ENCODE results near the gene SCARB2.

DNA sequence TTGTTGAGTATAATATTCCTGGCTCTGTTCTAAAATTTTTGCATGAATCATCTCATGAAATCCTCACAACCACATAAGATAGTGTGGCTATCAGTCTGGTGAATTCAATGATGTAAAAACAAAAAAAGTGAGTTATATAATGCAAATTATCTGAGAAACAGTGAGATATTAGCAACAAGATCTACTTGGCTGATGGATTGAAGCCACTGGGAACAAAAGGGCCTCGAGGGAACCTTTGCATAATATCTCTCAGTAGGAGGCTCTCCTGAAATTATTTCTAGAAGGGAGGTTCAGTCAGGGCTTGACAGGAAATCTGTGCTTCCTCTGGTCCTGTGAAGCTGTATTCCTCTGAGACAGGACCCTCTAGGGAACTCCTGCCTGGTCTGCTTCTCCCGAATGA, 35.3 kb downstream of the SCARB2 start:
- TF ChIP-seq, protein P1, sequence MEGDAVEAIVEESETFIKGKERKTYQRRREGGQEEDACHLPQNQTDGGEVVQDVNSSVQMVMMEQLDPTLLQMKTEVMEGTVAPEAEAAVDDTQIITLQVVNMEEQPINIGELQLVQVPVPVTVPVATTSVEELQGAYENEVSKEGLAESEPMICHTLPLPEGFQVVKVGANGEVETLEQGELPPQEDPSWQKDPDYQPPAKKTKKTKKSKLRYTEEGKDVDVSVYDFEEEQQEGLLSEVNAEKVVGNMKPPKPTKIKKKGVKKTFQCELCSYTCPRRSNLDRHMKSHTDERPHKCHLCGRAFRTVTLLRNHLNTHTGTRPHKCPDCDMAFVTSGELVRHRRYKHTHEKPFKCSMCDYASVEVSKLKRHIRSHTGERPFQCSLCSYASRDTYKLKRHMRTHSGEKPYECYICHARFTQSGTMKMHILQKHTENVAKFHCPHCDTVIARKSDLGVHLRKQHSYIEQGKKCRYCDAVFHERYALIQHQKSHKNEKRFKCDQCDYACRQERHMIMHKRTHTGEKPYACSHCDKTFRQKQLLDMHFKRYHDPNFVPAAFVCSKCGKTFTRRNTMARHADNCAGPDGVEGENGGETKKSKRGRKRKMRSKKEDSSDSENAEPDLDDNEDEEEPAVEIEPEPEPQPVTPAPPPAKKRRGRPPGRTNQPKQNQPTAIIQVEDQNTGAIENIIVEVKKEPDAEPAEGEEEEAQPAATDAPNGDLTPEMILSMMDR (optimal IDR thresholded peaks at IDR 0.05 in 1 of 3, IDR thresholded peaks at IDR 0.05 in 1 of 3, conservative IDR thresholded peaks at IDR 0.05 in 1 of 3; ENCODE audit: extremely low read depth in 1 of 3, insufficient read depth in 2 of 3, low read length in 3 of 3), result no peak
- TF ChIP-seq EZH2 (IDR thresholded peaks at IDR 0.05; ENCODE audit: low read length), result no peak

Data from keratinocyte (primary cell).